ENCODE measurements around the gene ZMIZ1. TPM values are rescaled to one million over a fixed set of nuclear protein-coding genes. Genes with fewer than 3 reads are reported as not detected.

Gene ZMIZ1
- total RNA-seq, 1 donor from 2014 or later = 80.4 TPM

DNA sequence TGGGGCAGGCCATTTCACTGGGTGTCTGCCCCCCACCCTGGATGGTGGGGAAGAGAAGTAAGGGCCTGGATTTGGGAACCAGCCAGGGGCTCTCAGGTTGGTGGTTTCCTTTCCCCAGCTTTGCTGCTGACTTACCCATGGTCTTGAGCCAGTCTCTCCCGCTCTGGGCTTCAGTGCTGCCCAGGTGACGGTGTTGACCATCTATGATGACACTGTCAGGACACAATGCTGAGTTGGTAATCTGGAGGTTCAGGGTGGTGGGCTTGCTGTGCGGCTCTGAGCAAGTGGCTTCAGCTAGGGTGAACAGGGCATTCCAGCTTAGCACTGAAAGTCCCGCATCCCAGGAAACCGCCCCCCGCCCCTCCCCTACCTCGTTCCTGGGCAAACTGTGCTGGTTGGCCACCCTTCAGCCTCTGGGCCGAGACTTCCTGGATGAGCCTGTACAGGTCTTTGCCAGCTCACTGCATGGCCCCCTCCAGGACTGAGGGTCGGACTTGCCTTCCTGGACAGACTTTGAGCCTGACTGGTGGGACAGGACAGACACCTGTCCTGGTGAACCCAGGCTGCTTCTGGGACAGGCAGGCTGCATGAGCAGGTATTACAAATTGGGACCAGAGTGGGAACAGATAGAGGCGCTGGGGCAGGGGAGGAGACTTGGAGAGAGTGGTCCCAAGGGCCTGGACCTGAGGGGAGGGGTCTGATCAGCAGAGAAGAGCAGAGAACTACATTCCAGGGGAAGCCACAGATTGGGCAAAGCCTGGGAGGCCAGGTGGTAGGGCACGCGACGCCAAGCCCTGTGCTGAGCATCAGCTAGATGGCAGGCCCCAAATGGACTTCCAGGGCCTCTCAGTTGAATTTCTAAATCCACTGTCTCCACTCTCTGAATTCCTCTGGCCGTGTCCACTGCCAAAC, 19.9 kb upstream of the ZMIZ1 start:
- DNase-seq (ENCODE audit: low spot score) = no peak
- peak overlapping the region; percentile 26 for H3K4me3 Mint-ChIP-seq (ENCODE audit: low read depth)
- no peaks in the 10 kb centered on the region for H3K36me3 Mint-ChIP-seq (ENCODE audit: low read depth)
- no peaks in the 10 kb centered on the region for H3K27me3 Mint-ChIP-seq (ENCODE audit: low read depth)
- no peaks in the 10 kb centered on the region for H3K9me3 Mint-ChIP-seq
- intact Hi-C loops (cut with micrococcal nuclease) = loop anchor here (1.0 to 5.0 kb wide), 3 partner anchors 18 to 472 kb away; no protein-coding TSS in a partner anchor
- peak overlapping the region; percentile 97 for H3K27ac Mint-ChIP-seq
- peaks cover 32% of the 10 kb centered on the region for H3K4me1 Mint-ChIP-seq (ENCODE audit: low read depth)

DNA sequence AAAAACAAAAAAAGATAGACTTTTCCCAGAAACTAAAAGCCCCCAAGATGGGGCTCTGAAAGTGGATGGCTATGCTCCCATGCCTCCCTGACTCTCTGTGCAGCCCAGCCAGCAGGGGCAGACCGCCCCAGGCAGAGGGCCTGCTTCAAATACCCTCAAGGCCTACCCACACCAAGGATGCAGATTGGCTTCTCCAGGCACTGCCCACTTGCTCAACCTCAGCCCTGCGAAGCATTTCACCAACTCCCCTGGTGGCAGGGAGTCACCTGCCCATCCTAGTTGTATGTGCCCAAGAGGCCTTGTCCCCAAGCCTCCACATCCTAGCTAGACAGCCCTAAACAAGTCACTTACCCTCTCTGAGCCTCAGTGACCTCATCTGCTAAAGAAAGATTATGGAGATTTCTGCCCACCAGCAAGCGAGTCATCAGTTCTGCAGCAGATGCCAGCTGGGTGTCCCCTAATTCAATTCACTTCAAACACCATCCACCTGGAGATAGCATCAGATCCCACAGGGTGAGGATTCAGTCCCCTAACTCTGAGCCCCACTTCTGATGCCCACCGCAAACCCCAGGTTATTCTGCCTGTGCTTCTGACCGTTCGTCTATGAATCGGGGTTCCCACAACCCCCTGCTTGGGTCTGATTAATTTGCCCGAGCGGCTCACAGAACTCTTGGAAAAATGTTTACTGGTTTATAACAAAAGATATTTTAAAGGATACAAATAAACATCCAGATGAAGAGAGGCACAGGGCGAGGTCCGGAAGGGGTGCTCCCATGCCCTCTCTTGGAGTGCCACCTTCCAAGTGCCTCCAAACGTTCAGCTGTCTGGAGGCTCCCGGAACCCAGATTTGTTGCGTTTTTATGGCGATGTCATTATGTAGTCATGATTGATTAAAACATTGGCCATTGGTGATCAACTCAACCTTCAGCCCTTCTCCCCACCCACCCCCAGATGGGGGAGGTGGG, 18.6 kb upstream of the ZMIZ1 start:
- peaks cover 32% of the 10 kb centered on the region for H3K4me1 Mint-ChIP-seq (ENCODE audit: low read depth)
- H3K9me3 Mint-ChIP-seq = no peaks in the 10 kb centered on the region
- intact Hi-C loops (cut with micrococcal nuclease) = loop anchor here (5.0 kb wide), 2 partner anchors 78 to 473 kb away; no protein-coding TSS in a partner anchor

DNA sequence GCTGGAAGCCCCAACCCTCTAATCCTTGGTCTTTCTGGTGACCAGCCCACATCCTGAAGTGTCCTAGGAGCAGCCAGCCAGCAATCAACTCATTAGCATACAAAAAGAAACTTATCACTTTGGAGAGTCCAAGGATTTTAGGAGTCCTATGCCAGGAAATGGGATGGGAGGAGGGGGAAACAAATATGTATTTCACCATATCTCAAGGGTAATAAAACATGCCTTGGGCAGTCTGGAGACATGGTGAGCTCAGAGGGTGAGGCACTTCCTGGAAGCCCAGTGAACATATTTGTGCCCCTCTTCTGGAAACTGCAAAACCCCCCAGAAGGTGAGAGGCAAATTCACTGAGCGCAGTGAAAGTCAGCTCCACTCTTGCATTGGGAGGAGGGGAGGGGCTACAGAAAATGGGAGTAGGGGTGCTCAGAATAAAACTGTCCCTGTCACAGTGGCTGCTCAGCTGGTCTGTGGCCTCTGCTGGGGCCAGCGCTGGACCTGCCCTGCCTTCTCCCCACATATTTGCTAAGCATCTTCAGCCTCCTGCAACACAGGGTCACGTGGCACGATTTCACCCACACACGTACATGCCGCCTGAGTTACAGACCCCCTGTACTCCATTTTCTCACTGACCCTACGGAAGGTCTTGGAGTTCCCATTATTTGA, 17.7 kb upstream of the ZMIZ1 start:
- Mint-ChIP-seq H3K27ac (no peak overlapping the region), H3K4me3 (ENCODE audit: low read depth) (no peak overlapping the region), H3K4me1 (ENCODE audit: low read depth) (peaks cover 29% of the 10 kb centered on the region), H3K27me3 (ENCODE audit: low read depth) (no peaks in the 10 kb centered on the region), H3K9me3 (no peaks in the 10 kb centered on the region), H3K36me3 (ENCODE audit: low read depth) (no peaks in the 10 kb centered on the region)
- intact Hi-C loops (cut with micrococcal nuclease) = no loop called here
- no peak for DNase-seq (ENCODE audit: low spot score)

More for the DNA sequence above, 18.6 kb upstream of the ZMIZ1 start:
- Mint-ChIP-seq H3K27ac (peak overlapping the region; percentile 87), H3K36me3 (ENCODE audit: low read depth) (no peaks in the 10 kb centered on the region), H3K4me3 (ENCODE audit: low read depth) (peak overlapping the region; percentile 63), H3K27me3 (ENCODE audit: low read depth) (no peaks in the 10 kb centered on the region)
- DNase-seq (ENCODE audit: low spot score) = no peak

DNA sequence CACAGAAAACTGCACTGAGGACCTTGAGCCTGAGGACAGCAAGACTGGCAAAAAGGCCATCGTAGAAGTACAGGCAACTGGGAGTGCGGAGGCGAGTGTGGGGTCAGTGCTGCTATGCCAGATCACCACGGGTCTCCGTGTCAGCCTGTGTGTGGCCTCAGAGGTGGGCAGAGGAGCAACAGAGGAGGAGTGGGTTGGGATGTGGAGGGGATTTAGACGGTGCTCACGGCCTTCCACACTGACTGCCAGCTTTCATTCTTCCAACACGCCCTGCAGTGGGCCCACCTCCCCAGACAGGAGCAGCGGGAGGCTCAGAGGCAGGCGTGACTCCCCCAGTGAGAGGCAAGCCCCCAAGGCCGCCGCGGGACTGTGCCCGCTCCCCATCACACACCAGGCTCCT, 17.0 kb upstream of the ZMIZ1 start:
- Mint-ChIP-seq H3K27me3 (ENCODE audit: low read depth) (no peaks in the 10 kb centered on the region), H3K4me3 (ENCODE audit: low read depth) (no peak overlapping the region), H3K4me1 (ENCODE audit: low read depth) (peaks cover 28% of the 10 kb centered on the region), H3K9me3 (no peaks in the 10 kb centered on the region), H3K36me3 (ENCODE audit: low read depth) (no peaks in the 10 kb centered on the region), H3K27ac (no peak overlapping the region)
- no peak for DNase-seq (ENCODE audit: low spot score)
- intact Hi-C loops (cut with micrococcal nuclease) = no loop called here

DNA sequence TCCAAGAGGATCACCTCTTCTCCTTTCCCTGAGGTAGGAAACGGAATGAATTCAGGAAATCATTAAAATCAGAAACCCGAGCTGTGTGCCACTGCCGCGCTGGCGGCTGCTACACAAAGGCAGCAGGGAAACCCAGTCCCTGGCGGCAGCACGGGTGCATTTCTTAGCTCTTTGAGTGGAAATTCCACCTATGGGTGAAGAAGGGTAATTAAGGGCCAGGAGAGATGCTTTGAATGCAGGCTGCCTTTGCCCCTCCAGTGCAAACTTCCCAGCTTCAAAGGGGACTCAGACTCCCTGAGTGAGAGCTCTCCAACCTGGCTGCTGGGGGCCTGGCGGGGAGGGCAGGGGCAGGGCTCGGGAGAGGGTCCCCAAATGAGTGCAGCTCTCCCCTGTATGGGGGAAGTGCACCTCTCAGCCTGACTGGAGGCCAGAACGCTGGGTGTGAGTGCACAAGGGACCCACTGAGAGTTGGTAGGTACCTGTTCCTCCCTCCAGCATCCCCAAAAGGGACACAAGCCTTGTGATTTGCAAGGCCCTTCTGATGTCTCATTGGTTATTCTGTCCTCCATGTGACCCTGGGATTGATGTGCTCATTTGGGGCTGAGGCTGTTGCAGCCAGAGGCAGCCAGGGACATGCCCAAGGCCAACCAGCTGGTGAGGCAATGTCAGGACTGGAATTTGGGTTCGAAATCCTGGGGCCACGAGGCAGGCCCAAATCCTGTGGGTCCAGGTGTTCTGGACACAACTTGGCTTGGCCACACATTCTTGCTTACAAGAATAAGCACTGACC, 16.3 kb upstream of the ZMIZ1 start:
- Mint-ChIP-seq H3K36me3 (ENCODE audit: low read depth) (no peaks in the 10 kb centered on the region), H3K27ac (no peak overlapping the region), H3K9me3 (no peaks in the 10 kb centered on the region), H3K4me3 (ENCODE audit: low read depth) (no peak overlapping the region), H3K4me1 (ENCODE audit: low read depth) (peaks cover 24% of the 10 kb centered on the region), H3K27me3 (ENCODE audit: low read depth) (no peaks in the 10 kb centered on the region)
- intact Hi-C loops (cut with micrococcal nuclease) = no loop called here
- no peak for DNase-seq (ENCODE audit: low spot score)

DNA sequence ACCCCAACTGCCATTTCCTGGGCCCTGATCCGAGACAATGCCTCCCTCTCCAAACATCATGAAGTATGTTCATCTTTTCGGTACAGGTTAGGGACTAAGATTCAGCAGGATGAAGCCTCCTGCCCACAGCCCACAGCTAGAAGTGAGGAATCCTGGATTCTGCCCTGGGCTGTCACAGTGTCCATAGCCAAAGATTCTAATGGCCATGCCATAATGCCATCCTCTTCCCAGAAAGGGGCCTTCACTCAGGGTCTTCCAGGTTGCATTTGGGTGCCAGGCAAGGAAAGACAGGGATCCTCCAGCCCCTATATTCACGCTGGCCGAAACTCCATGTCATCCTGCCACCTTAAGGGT, 15.7 kb upstream of the ZMIZ1 start:
- no peak overlapping the region for H3K27ac Mint-ChIP-seq
- DNase-seq (ENCODE audit: low spot score) = no peak
- H3K27me3 Mint-ChIP-seq (ENCODE audit: low read depth) = no peaks in the 10 kb centered on the region
- no peaks in the 10 kb centered on the region for H3K9me3 Mint-ChIP-seq
- H3K4me3 Mint-ChIP-seq (ENCODE audit: low read depth) = no peak overlapping the region
- H3K36me3 Mint-ChIP-seq (ENCODE audit: low read depth) = no peaks in the 10 kb centered on the region
- intact Hi-C loops (cut with micrococcal nuclease) = no loop called here
- H3K4me1 Mint-ChIP-seq (ENCODE audit: low read depth) = peaks cover 19% of the 10 kb centered on the region

DNA sequence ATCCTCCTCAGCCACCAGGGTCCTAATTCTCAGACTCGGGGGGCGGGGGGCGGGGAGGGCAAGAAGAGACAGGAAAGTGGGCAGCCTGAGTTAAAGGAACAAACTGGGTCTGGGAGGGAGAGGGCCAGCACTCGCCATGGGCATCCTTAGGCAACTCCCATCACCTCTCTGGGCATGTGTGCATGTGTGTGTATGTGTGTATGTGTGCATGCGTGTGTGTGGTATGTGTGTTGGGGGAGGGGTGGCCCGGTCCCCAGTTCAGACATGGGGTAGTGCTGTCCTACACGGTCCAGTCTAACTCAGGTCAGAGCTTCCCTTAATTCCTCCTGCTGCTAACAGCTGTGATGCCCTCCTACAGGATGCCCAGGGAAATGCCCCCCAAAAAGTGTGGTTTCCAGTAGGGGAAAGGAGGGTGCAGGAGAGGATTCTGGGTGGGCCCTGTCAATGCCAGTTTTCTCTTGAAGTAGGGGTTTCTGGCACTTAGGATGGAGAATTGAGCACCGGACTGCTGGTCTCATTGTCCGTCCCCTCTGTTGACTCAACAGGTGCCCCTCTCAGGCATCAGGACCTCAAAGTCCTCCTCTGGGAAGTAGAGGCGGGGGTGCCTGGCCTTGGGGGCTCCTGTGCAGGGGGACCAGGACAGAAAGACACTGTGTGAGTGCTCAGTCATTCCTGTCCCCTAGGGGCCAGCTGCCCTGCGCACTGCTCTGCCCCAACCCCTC, 15.1 kb upstream of the ZMIZ1 start:
- intact Hi-C loops (cut with micrococcal nuclease) = no loop called here
- DNase-seq (ENCODE audit: low spot score) = no peak
- peaks cover 16% of the 10 kb centered on the region for H3K4me1 Mint-ChIP-seq (ENCODE audit: low read depth)
- no peaks in the 10 kb centered on the region for H3K9me3 Mint-ChIP-seq
- H3K4me3 Mint-ChIP-seq (ENCODE audit: low read depth) = no peak overlapping the region
- no peaks in the 10 kb centered on the region for H3K36me3 Mint-ChIP-seq (ENCODE audit: low read depth)
- H3K27ac Mint-ChIP-seq = no peak overlapping the region
- H3K27me3 Mint-ChIP-seq (ENCODE audit: low read depth) = peaks cover 4% of the 10 kb centered on the region

DNA sequence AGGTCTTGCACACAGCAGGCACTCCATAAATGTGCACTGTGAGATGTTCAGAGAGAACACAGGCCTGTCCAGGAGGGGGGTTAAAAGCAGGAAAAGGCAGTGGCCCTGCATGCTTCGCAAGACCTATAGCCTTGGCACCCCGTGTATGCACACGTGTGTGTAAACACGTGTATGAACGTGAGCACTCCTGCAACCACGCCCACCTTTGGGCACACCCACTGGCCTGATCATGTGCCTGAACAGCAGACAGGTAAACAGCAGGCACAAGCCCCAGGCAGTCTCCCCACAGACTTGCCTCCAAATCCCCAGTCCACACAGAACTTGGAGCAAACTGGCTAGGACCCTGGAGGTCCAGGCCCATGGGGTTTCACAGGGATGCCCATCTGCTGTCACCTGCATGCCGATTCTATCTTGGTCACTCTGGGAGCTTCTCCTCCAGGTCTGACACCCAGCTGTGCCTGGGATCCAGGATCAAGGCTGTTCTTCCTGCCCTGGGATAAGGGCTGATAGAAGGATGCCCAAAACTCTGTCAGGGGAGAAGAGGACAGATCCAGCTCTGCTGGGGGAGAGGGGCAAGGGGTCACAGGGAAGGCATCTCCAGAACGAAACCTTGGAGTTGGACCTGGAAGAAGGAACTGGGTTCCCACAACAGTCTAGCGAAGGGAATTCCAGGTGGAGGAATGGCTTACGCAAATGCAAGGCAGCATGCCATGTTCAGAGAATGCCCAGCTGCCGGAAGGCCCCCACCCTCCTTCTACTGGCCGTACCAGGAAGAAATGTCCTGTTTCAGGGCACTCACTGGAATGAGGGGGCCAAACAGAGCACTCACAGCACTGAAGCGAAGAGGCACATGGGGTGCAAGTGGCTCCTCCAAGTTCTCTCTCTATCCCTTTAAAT, 14.3 kb upstream of the ZMIZ1 start:
- no peak overlapping the region for H3K27ac Mint-ChIP-seq
- H3K4me3 Mint-ChIP-seq (ENCODE audit: low read depth) = no peak overlapping the region
- intact Hi-C loops (cut with micrococcal nuclease) = no loop called here
- no peaks in the 10 kb centered on the region for H3K9me3 Mint-ChIP-seq
- H3K36me3 Mint-ChIP-seq (ENCODE audit: low read depth) = no peaks in the 10 kb centered on the region
- peaks cover 4% of the 10 kb centered on the region for H3K27me3 Mint-ChIP-seq (ENCODE audit: low read depth)
- DNase-seq (ENCODE audit: low spot score) = no peak
- H3K4me1 Mint-ChIP-seq (ENCODE audit: low read depth) = peaks cover 9% of the 10 kb centered on the region

DNA sequence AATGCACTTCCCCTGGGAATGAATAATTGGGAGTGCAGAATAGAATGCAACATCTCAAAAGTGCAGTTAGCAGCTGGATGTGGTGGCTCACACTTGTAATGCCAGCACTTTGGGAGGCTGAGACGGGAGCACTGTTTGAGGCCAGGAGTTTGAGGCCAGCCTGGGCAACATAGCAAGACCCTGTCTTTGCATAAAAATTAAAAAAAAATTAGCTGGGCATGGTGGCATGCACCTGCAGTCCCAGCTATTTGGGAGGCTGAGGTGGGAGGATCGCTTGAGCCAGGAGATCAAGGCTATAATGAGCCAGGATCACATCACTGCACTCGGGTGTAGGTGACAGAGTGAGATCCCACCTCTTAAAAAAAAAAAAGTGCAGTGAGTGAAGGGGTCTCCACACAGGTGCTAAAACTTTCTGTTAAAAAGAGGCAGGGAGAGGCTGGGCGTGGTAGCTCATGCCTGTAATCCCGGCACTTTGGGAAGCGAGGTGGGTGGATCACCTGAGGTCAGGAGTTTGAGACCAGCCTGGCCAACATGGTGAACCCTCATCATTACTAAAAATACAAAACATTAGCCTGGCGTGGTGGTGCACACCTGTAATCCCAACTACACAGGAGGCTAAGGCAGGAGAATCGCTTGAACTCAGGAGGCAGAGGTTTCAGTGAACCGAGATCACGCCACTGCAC, 13.5 kb upstream of the ZMIZ1 start:
- H3K9me3 Mint-ChIP-seq = no peaks in the 10 kb centered on the region
- DNase-seq (ENCODE audit: low spot score) = no peak
- H3K4me1 Mint-ChIP-seq (ENCODE audit: low read depth) = peaks cover 4% of the 10 kb centered on the region
- H3K36me3 Mint-ChIP-seq (ENCODE audit: low read depth) = no peaks in the 10 kb centered on the region
- no peak overlapping the region for H3K4me3 Mint-ChIP-seq (ENCODE audit: low read depth)
- H3K27ac Mint-ChIP-seq = no peak overlapping the region
- intact Hi-C loops (cut with micrococcal nuclease) = no loop called here
- peaks cover 6% of the 10 kb centered on the region for H3K27me3 Mint-ChIP-seq (ENCODE audit: low read depth)

DNA sequence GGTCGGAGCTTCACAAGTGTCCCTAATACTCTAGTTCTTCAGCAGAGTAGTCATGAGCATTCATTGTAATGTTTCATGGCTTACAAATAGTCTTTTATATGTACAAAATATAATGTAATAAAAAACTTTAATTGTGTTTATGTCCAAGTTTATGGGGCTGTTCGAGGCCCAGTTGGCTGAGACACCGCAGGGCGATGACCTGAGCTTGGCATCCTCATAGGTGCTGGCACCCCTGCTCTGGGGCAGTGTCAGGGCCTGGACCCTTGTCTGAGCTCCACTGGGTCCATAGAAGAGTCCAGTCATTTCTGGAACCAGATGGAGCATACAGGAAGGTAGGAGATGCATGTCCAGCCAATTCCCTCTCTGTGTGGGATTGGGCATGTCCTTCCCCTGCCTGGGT, 12.9 kb upstream of the ZMIZ1 start:
- Mint-ChIP-seq H3K9me3 (no peaks in the 10 kb centered on the region), H3K36me3 (ENCODE audit: low read depth) (no peaks in the 10 kb centered on the region), H3K4me3 (ENCODE audit: low read depth) (no peak overlapping the region), H3K27ac (no peak overlapping the region), H3K4me1 (ENCODE audit: low read depth) (peaks cover 2% of the 10 kb centered on the region), H3K27me3 (ENCODE audit: low read depth) (peaks cover 9% of the 10 kb centered on the region)
- DNase-seq (ENCODE audit: low spot score) = no peak
- intact Hi-C loops (cut with micrococcal nuclease) = no loop called here
